HepG2 (cell line): ENCODE results near the gene SLX9. TPM values are rescaled to one million over a fixed set of nuclear protein-coding genes. Genes with fewer than 3 reads are reported as not detected.

Experiments used
- DPF2 ChIP-seq: sonication (generic); formaldehyde crosslinking; IDR thresholded peaks from 2 replicates; pipeline ENCODE4 v1.4.0; 2020; ENCODE audit warnings: mild to moderate bottlenecking, low read depth, missing genetic modification reagents, borderline replicate concordance
- DR1 ChIP-seq: sonication (generic); formaldehyde crosslinking; IDR thresholded peaks from 2 replicates; pipeline ENCODE4 v1.8.0; 2021; ENCODE audit warnings: mild to moderate bottlenecking, missing genetic modification reagents, inconsistent platforms
- GRHL1 ChIP-seq: sonication (generic); formaldehyde crosslinking; conservative IDR thresholded peaks from 2 replicates; pipeline ENCODE4 v1.8.0; 2022; ENCODE audit warnings: missing genetic modification reagents
- GTF2F1 ChIP-seq: fragments of 150-350 bp; IDR thresholded peaks from 2 replicates; pipeline ENCODE4 v1.6.1; 2014; ENCODE audit warnings: low read length
- HMG20A ChIP-seq: IDR thresholded peaks from 2 replicates; pipeline ENCODE4 v1.6.1; 2016; ENCODE audit warnings: borderline replicate concordance
- ISX ChIP-seq: sonication (generic); formaldehyde crosslinking; conservative IDR thresholded peaks from 2 replicates; pipeline ENCODE4 v1.5.0; 2020; ENCODE audit warnings: missing genetic modification reagents
- KAT2B ChIP-seq: fragments of 150-350 bp; IDR thresholded peaks from 2 replicates; pipeline ENCODE4 v1.6.1; 2014; ENCODE audit warnings: low read depth, low read length, borderline replicate concordance
- MEIS2 ChIP-seq: sonication (generic); formaldehyde crosslinking; IDR thresholded peaks from 2 replicates; pipeline ENCODE4 v1.9.0; 2021; ENCODE audit warnings: mild to moderate bottlenecking, missing genetic modification reagents
- NCOA5 ChIP-seq: sonication (generic); formaldehyde crosslinking; IDR thresholded peaks from 2 replicates; pipeline ENCODE4 v1.4.0; 2020; ENCODE audit warnings: missing genetic modification reagents
- RNF219 ChIP-seq: sonication (generic); formaldehyde crosslinking; IDR thresholded peaks from 2 replicates; pipeline ENCODE4 v1.5.0; 2020; ENCODE audit warnings: mild to moderate bottlenecking, missing genetic modification reagents
- SATB2 ChIP-seq: sonication (generic); formaldehyde crosslinking; IDR thresholded peaks from 2 replicates; pipeline ENCODE4 v1.5.0; 2020; ENCODE audit warnings: missing genetic modification reagents
- SMARCC2 ChIP-seq: fragments of 450-650 bp; IDR thresholded peaks from 2 replicates; pipeline ENCODE4 v1.6.1; 2017; ENCODE audit warnings: antibody characterized with exemption, mild to moderate bottlenecking
- SPEN ChIP-seq: sonication (generic); formaldehyde crosslinking; IDR thresholded peaks from 2 replicates; pipeline ENCODE4 v1.5.1; 2020; ENCODE audit warnings: low read depth, mild to moderate bottlenecking, missing genetic modification reagents
- TAF1 ChIP-seq: sonication (generic); formaldehyde crosslinking; IDR thresholded peaks from 2 replicates; pipeline ENCODE4 v1.4.0; 2020; ENCODE audit warnings: missing genetic modification reagents
- TARDBP ChIP-seq: sonication (generic); formaldehyde crosslinking; IDR thresholded peaks from 2 replicates; pipeline ENCODE4 v1.8.0; 2022; ENCODE audit warnings: mild to moderate bottlenecking, missing genetic modification reagents
- THAP11 ChIP-seq: IDR thresholded peaks from 2 replicates; pipeline ENCODE4 v1.6.1; 2016; ENCODE audit warnings: missing biosample characterization, missing genetic modification reagents
- ZFP62 ChIP-seq: sonication (generic); formaldehyde crosslinking; IDR thresholded peaks from 2 replicates; pipeline ENCODE4 v1.4.0; 2020; ENCODE audit warnings: missing genetic modification reagents
- ZNF33A ChIP-seq: sonication (generic); formaldehyde crosslinking; IDR thresholded peaks from 2 replicates; pipeline ENCODE4 v1.5.1; 2020; ENCODE audit warnings: missing genetic modification reagents, mild to moderate bottlenecking, moderate library complexity, borderline replicate concordance
- ZNF362 ChIP-seq: sonication (generic); formaldehyde crosslinking; IDR thresholded peaks from 2 replicates; pipeline ENCODE4 v1.4.0; 2020; ENCODE audit warnings: missing genetic modification reagents, mild to moderate bottlenecking, borderline replicate concordance
- ZNF564 ChIP-seq: sonication (generic); formaldehyde crosslinking; IDR thresholded peaks from 2 replicates; pipeline ENCODE4 v1.8.1; 2023; ENCODE audit warnings: mild to moderate bottlenecking, missing genetic modification reagents
- ZNF644 ChIP-seq: IDR thresholded peaks from 2 replicates; pipeline ENCODE4 v1.6.1; 2016; ENCODE audit warnings: low read depth
- ZNF724P ChIP-seq: sonication (generic); formaldehyde crosslinking; IDR thresholded peaks from 2 replicates; pipeline ENCODE4 v1.8.0; 2022; ENCODE audit warnings: missing genetic modification reagents, borderline replicate concordance
- ZNF790 ChIP-seq: sonication (generic); formaldehyde crosslinking; IDR thresholded peaks from 2 replicates; pipeline ENCODE4 v1.8.0; 2022; ENCODE audit warnings: missing genetic modification reagents, mild to moderate bottlenecking, borderline replicate concordance
- ZNF816 ChIP-seq: sonication (generic); formaldehyde crosslinking; IDR thresholded peaks from 2 replicates; pipeline ENCODE4 v1.8.0; 2022; ENCODE audit warnings: missing genetic modification reagents, mild to moderate bottlenecking, borderline replicate concordance
- polyA plus RNA-seq, 8 experiments: library from polyadenylated mRNA; depleted of rRNA in 3 of 8; stranded (reverse) in 7 of 8; unstranded in 1 of 8; fragments of >200 nt; fragmentation: Illumina TruSeq in 4 of 8; extraction: Trizol in 4 of 8; gene quantifications; 2 replicates each; pipeline versions ENCODE4 v1.2.1 to v1.2.3, GENCODE V29; 2011 to 2016; ENCODE audit warnings: low read depth in 4 of 8, missing spikeins in 1 of 8, mixed read lengths in 1 of 8; ENCODE audit not compliant: insufficient read depth in 1 of 8
- total RNA-seq, 5 experiments: library from RNA; depleted of rRNA; stranded (reverse); fragments of >200 nt; fragmentation: Illumina TruSeq; extraction: Trizol; gene quantifications; 2 replicates each; pipeline ENCODE4 v1.2.3, GENCODE V29; 2016; ENCODE audit warnings: low read depth in 1 of 5
- TF ChIP-seq, protein P1 (sequence below), 2 experiments: sonication (generic) in 1 of 2; formaldehyde crosslinking in 1 of 2; IDR thresholded peaks; 2 replicates each; pipeline versions ENCODE4 v1.4.0 to v1.6.1; 2018 to 2020; ENCODE audit warnings: missing genetic modification reagents in 2 of 2, borderline replicate concordance in 1 of 2, low read depth in 1 of 2, mild to moderate bottlenecking in 1 of 2, missing biosample characterization in 1 of 2

The SLX9 gene
- total and polyA plus RNA-seq, 2 of the 13 experiments (the other 11 are each of a cell fraction or from before 2014, with no cell fraction given): 21.0 to 47.1 TPM

DNA sequence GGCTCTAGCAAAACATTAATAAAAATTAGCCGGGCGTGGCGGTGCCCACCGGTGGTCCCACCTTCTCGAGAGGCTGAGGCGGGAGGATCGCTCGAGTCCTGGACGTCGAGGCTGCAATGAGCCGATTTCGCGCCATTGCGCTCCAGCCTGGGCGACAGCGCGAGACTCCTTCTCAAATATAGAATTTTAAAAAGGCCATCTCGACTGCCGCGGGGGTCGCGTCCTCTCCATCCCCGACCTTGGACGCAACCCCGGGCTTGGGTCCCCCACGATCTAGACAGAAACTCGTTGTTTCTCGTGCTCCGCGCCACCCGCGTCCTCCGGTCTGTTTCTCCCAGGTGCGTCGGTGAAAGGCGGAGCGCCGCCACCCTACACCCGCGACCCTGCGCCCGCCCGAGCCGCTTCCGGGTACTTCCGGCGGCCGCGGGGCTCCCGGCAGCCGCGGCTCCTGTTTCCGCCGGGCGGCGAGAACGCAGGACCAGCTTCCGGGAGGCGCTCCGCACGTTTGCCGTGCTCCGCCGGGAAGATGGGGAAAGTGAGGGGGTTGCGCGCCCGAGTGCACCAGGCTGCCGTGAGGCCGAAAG, at the start of gene SLX9 (continued):
- TF ChIP-seq, protein P1, sequence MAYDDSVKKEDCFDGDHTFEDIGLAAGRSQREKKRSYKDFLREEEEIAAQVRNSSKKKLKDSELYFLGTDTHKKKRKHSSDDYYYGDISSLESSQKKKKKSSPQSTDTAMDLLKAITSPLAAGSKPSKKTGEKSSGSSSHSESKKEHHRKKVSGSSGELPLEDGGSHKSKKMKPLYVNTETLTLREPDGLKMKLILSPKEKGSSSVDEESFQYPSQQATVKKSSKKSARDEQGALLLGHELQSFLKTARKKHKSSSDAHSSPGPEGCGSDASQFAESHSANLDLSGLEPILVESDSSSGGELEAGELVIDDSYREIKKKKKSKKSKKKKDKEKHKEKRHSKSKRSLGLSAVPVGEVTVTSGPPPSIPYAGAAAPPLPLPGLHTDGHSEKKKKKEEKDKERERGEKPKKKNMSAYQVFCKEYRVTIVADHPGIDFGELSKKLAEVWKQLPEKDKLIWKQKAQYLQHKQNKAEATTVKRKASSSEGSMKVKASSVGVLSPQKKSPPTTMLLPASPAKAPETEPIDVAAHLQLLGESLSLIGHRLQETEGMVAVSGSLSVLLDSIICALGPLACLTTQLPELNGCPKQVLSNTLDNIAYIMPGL (CRISPR knock-in tag; IDR thresholded peaks at IDR 0.05; ENCODE audit: borderline replicate concordance in 1 of 2, low read depth in 1 of 2): peak; percentile 21 to 85; a peak in 2 of 4 replicates
- TF ChIP-seq ZNF644 (CRISPR knock-in tag): no peak
- TF ChIP-seq MEIS2 (CRISPR knock-in tag): peak; percentile 47; the same call in 1 of the 2 replicates
- no peak for TF ChIP-seq KAT2B
- TF ChIP-seq TAF1 (CRISPR knock-in tag): peak; percentile 87
- TF ChIP-seq RNF219 (CRISPR knock-in tag): no peak
- no peak for TF ChIP-seq ZNF724P (CRISPR knock-in tag)
- no peak; the same call in 1 of the 2 replicates for TF ChIP-seq ZNF790 (CRISPR knock-in tag)
- TF ChIP-seq GRHL1 (CRISPR knock-in tag): no peak
- 0 out of 2 replicates have a peak, but pooled peaks have one; percentile 20 for TF ChIP-seq ISX (CRISPR knock-in tag)
- TF ChIP-seq ZNF362: peak; percentile 68; the same call in 1 of the 2 replicates
- no peak for TF ChIP-seq ZNF33A (CRISPR knock-in tag)
- no peak for TF ChIP-seq ZNF816 (CRISPR knock-in tag)
- TF ChIP-seq SPEN (CRISPR knock-in tag): peak; percentile 96
- TF ChIP-seq THAP11 (CRISPR knock-in tag): peak; percentile 93
- no peak for TF ChIP-seq NCOA5 (CRISPR knock-in tag)
- peak; percentile 95 for TF ChIP-seq TARDBP
- no peak for TF ChIP-seq SMARCC2
- 0 out of 2 replicates have a peak, but pooled peaks have one; percentile 41 for TF ChIP-seq DR1 (CRISPR knock-in tag)
- TF ChIP-seq ZNF564 (CRISPR knock-in tag): peak; percentile 92
- no peak for TF ChIP-seq ZFP62 (CRISPR knock-in tag)
- no peak for TF ChIP-seq SATB2 (CRISPR knock-in tag)
- TF ChIP-seq DPF2 (CRISPR knock-in tag): no peak
- 0 out of 2 replicates have a peak, but pooled peaks have one; percentile 45 for TF ChIP-seq GTF2F1
- peak; percentile 57; the same call in 1 of the 2 replicates for TF ChIP-seq HMG20A (CRISPR knock-in tag)
